Tibial artery (tissue), 4 donors: ENCODE data around the gene EPB41L2.

Experiments
- DNase-seq, 2 donors: peaks; one replicate each; pipeline ENCODE4 v3.0.0-alpha.2; 2019
- H3K27ac ChIP-seq, 2 donors: fragments of 200-600 bp; sonication (generic) in 1 of 2; 1 replicate in 1 of 2; 2 replicates in 1 of 2; pipeline ENCODE4 v1.5.1; 2018 to 2019; ENCODE audit warnings: mild to moderate bottlenecking in 1 of 2
- H3K27me3 ChIP-seq, 2 donors: fragments of 200-600 bp; sonication (generic) in 1 of 2; one replicate each; pipeline versions ENCODE4 v1.5.1 to v1.6.0; 2016 to 2019
- H3K36me3 ChIP-seq, 3 donors: fragments of 200-600 bp; sonication (generic) in 2 of 3; one replicate each; pipeline ENCODE4 v1.5.1; 2016 to 2019; ENCODE audit warnings: mild to moderate bottlenecking in 2 of 3
- H3K4me1 ChIP-seq, 4 donors: fragments of 200-600 bp; sonication (generic) in 2 of 4; 1 replicate in 3 of 4; 2 replicates in 1 of 4; pipeline ENCODE4 v1.5.1; 2016 to 2019
- H3K4me3 ChIP-seq, 2 donors: fragments of 200-600 bp; sonication (generic) in 1 of 2; 1 replicate in 1 of 2; 2 replicates in 1 of 2; pipeline ENCODE4 v1.5.1; 2018 to 2019; ENCODE audit warnings: mild to moderate bottlenecking in 2 of 2
- H3K9me3 ChIP-seq, 3 donors: fragments of 200-600 bp; sonication (generic) in 1 of 3; one replicate each; pipeline ENCODE4 v1.5.1; 2016 to 2019
- CTCF ChIP-seq, 2 experiments: fragments of 200-600 bp in 1 of 2; fragments of 450-650 bp in 1 of 2; IDR thresholded peaks; one replicate each; pipeline ENCODE4 v1.5.1; 2017 to 2019; ENCODE audit warnings: antibody characterized with exemption in 2 of 2, mild to moderate bottlenecking in 1 of 2, moderate library complexity in 1 of 2
- intact Hi-C: fragments of 100-400 bp; cut with DNase I; formaldehyde crosslinking; loops from one replicate; pipeline ENCODE4 v1.15.0; 2023; ENCODE audit warnings: low total_unique reads

EPB41L2 gene

GRCh38 chr6:130906736-130907381, 156.2 kb downstream of the EPB41L2 start:
- Histone ChIP-seq H3K4me1 (peaks cover 0 to 19% (median 6%) of the 10 kb centered on the region in 4 donors), H3K9me3 (no peaks in the 10 kb centered on the region), H3K36me3 (no peaks in the 10 kb centered on the region), H3K27ac (peak overlapping the region; percentile 6 to 33), H3K4me3 (no peak overlapping the region), H3K27me3 (no peaks in the 10 kb centered on the region)
- intact Hi-C loops, result no loop called here
- DNase-seq, result no peak
- no peak for TF ChIP-seq CTCF (IDR thresholded peaks at IDR 0.05)

DNA sequence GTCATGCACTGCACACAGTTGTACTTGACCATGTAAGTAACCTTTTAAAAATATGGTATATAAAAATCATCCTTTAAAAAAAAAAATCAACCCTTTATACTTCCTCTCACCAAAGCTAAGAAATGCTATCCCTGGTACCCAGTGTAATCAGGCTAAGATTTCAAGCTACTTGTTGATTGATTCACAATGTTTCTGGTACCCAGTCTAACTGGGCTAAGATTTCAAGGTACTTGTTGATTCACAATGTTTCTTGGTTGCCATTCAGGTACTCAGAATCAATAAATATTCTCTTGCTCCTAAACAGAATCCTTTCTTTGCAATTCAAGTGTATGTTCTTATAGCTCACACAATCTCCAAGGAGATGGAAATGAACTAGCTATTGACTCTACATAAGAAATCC, 159.4 kb downstream of the EPB41L2 start:
- Histone ChIP-seq H3K27me3 (no peaks in the 10 kb centered on the region), H3K4me1 (peaks cover 0 to 35% (median 10%) of the 10 kb centered on the region in 4 donors), H3K27ac (no peak overlapping the region), H3K36me3 (peaks cover 6 to 9% (median 6%) of the 10 kb centered on the region in 3 donors), H3K9me3 (no peaks in the 10 kb centered on the region), H3K4me3 (no peak overlapping the region)
- no peak for DNase-seq
- TF ChIP-seq CTCF (IDR thresholded peaks at IDR 0.05), result no peak
- intact Hi-C loops, result no loop called here

DNA sequence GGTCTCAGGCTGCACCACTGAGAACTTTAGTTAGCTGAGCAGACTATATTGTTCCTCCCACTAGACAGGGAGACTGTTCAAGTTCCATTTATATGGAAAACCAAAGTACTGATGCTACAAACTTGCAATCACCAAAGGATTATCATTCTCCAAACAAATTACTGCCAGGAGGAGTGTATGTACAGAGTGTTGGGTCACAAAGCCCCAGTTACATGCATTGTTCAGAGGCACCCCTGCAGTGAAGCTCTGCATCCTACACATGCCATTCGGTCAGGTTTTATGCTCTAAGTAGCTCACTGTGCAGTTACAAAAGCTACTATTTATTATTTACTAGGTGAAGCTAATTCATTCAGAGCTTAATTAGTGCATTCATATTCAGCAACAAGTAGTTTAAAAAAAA, 160.0 kb downstream of the EPB41L2 start:
- H3K36me3 ChIP-seq, result peaks cover 6 to 9% (median 6%) of the 10 kb centered on the region in 3 donors
- peaks cover 0 to 35% (median 10%) of the 10 kb centered on the region in 4 donors for H3K4me1 ChIP-seq
- DNase-seq, result no peak
- intact Hi-C loops, result no loop called here
- H3K9me3 ChIP-seq, result no peaks in the 10 kb centered on the region
- H3K27me3 ChIP-seq, result no peaks in the 10 kb centered on the region
- H3K4me3 ChIP-seq, result no peak overlapping the region
- no peak for TF ChIP-seq CTCF (IDR thresholded peaks at IDR 0.05)
- no peak overlapping the region for H3K27ac ChIP-seq

GRCh38 chr6:130900913-130901312, 162.1 kb downstream of the EPB41L2 start:
- peak in 1 of 2 experiments; percentile 14 for TF ChIP-seq CTCF (IDR thresholded peaks at IDR 0.05)
- H3K27ac ChIP-seq, result no peak overlapping the region
- H3K36me3 ChIP-seq, result peaks cover 6 to 9% (median 6%) of the 10 kb centered on the region in 3 donors
- H3K9me3 ChIP-seq, result no peaks in the 10 kb centered on the region
- intact Hi-C loops, result no loop called here
- H3K4me1 ChIP-seq, result peaks cover 0 to 16% (median 4%) of the 10 kb centered on the region in 4 donors
- H3K4me3 ChIP-seq, result no peak overlapping the region
- no peaks in the 10 kb centered on the region for H3K27me3 ChIP-seq
- peak; percentile 66 to 87 for DNase-seq

DNA sequence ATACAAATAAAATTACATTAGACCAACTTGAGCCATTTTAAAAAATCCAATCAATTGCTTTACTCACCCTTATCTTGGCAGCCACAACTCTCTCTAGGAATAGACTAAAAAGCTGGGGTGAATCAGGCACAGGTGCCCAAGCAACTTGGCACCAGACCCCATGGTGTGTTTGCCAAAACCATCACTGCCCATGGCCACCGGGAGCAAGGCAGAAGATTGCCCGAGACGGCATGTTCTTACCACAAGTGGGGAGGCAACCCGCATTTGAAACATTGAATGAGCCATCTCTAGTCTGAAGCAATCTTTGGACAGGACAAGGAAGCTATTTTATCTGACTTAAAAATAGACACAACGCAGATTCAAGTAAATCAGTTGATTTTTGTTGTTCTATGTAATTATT, 166.8 kb downstream of the EPB41L2 start:
- Histone ChIP-seq H3K9me3 (no peaks in the 10 kb centered on the region), H3K4me1 (peaks cover 0 to 12% (median 4%) of the 10 kb centered on the region in 4 donors), H3K27me3 (no peaks in the 10 kb centered on the region), H3K4me3 (no peak overlapping the region), H3K27ac (no peak overlapping the region), H3K36me3 (peaks cover 16 to 36% (median 29%) of the 10 kb centered on the region in 3 donors)
- intact Hi-C loops, result no loop called here
- no peak for DNase-seq
- no peak for TF ChIP-seq CTCF (IDR thresholded peaks at IDR 0.05)
